ENCODE data around the gene CCL15.

CCL15 gene

GRCh38 chr17:35988164-35988563 is 13.2 kb downstream of the CCL15 start:
- peaks cover 0 to 10% of the 10 kb centered on the region in 2 donors for H3K27me3 ChIP-seq
- H3K27ac ChIP-seq: no peak overlapping the region
- no peaks in the 10 kb centered on the region for H3K36me3 ChIP-seq
- no peak for TF ChIP-seq CTCF (IDR thresholded peaks at IDR 0.05)
- no peak overlapping the region for H3K4me3 ChIP-seq
- H3K9me3 ChIP-seq: no peaks in the 10 kb centered on the region
- no peak for DNase-seq
- no peaks in the 10 kb centered on the region for H3K4me1 ChIP-seq
- intact Hi-C loops (cut with DNase I; ENCODE audit: low total_unique reads): no loop called here

DNA sequence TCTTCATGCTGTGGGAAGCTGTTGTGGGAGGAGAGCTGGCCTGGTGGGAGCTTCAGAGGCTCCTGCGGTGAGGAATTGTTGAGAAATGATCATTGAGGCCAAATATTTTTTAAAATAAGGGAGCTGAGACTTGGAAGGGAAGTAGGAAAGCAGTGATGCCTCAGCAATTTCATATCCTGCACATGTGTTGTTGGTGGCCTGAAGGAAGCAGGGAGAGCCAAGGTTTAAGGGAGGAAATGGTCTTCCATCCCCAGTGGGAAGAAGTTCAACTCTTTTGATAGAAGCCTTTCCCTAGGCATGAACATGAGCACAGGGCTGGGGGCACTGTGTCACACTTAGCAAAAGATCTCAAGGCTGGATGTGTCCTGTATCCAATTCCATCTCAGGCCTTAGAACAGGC is 14.7 kb downstream of the CCL15 start, which contains the start of gene CCL14:
CCL14 (minus strand) TSS at position 87 of the 400 bp plus-strand sequence; CDS start at position 7, 80 bp downstream.
- H3K4me3 ChIP-seq: peak within 1 kb of the TSS in 1 of 2 donors; percentile 26
- no peak for TF ChIP-seq CTCF (IDR thresholded peaks at IDR 0.05)
- peaks cover 0 to 2% of the 10 kb centered on the region in 2 donors for H3K27me3 ChIP-seq
- no peaks in the 10 kb centered on the region for H3K4me1 ChIP-seq
- intact Hi-C loops (cut with DNase I; ENCODE audit: low total_unique reads): no loop called here
- no peak within 1 kb of the TSS for H3K27ac ChIP-seq
- no peaks in the 10 kb centered on the region for H3K9me3 ChIP-seq
- H3K36me3 ChIP-seq: no peaks in the 10 kb centered on the region
- no peak for DNase-seq

GRCh38 chr17:35984140-35984539 is 17.2 kb downstream of the CCL15 start:
- H3K36me3 ChIP-seq: no peaks in the 10 kb centered on the region
- H3K9me3 ChIP-seq: no peaks in the 10 kb centered on the region
- H3K27ac ChIP-seq: no peak overlapping the region
- no peak for TF ChIP-seq CTCF (IDR thresholded peaks at IDR 0.05)
- no peak overlapping the region for H3K4me3 ChIP-seq
- peaks cover 0 to 7% of the 10 kb centered on the region in 2 donors for H3K27me3 ChIP-seq
- H3K4me1 ChIP-seq: no peaks in the 10 kb centered on the region
- no peak for DNase-seq
- intact Hi-C loops (cut with DNase I; ENCODE audit: low total_unique reads): no loop called here

DNA sequence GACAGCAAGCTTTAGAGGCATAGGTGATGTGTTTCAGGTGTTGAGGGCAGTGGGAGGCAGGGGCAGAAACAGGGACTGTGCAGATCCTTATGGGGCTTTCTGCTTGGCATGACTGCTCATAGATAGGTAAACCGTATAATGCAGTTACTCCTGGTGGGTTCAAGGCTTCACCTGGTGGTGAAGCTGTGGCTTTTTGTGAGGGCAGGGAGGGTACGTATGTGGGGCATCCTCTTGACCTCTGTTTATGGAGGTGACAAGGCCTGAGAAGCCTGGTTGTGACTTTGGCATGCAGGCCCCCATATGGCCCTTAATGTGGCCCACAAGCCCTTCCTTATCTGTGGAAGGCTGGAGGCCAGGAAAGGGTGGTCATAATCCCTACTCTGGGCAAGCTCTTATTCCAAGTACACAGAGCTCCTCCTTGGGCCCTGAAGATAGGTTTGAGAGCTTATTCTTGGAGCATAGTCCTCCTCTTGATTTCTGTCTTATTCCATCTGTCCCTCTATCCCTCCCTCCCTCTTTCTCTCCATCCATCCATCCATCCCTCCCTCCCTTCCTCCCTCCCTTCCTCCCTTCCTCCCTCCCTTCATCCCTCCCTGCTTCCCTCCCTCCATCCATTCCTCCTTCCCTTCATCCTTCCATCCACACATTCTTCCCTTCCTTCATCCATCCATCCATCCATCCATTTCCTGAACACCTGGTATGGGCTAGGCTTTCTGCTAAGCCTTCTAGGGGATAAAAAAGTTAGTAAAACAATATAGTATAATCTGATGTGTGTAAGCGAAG is 18.8 kb downstream of the CCL15 start:
- no peak for DNase-seq
- H3K27ac ChIP-seq: no peak overlapping the region
- no peak overlapping the region for H3K4me3 ChIP-seq
- H3K36me3 ChIP-seq: no peaks in the 10 kb centered on the region
- no peaks in the 10 kb centered on the region for H3K9me3 ChIP-seq
- H3K4me1 ChIP-seq: no peaks in the 10 kb centered on the region
- peaks cover 0 to 14% of the 10 kb centered on the region in 2 donors for H3K27me3 ChIP-seq
- intact Hi-C loops (cut with DNase I; ENCODE audit: low total_unique reads): no loop called here
- no peak for TF ChIP-seq CTCF (IDR thresholded peaks at IDR 0.05)

GRCh38 chr17:35981908-35982330 is 19.4 kb downstream of the CCL15 start:
- H3K4me1 ChIP-seq: no peaks in the 10 kb centered on the region

More at GRCh38 chr17:35981908-35982330, 19.4 kb downstream of the CCL15 start:
- intact Hi-C loops (cut with DNase I; ENCODE audit: low total_unique reads): no loop called here
- no peak overlapping the region for H3K27ac ChIP-seq
- no peak overlapping the region for H3K4me3 ChIP-seq
- no peaks in the 10 kb centered on the region for H3K36me3 ChIP-seq
- no peak for DNase-seq
- no peak for TF ChIP-seq CTCF (IDR thresholded peaks at IDR 0.05)
- peaks cover 0 to 14% of the 10 kb centered on the region in 2 donors for H3K27me3 ChIP-seq
- H3K9me3 ChIP-seq: no peaks in the 10 kb centered on the region
